Muscle of leg (tissue), 11 donors: ENCODE results near the gene ENPP6. TPM values are rescaled to one million over a fixed set of nuclear protein-coding genes. Genes with fewer than 3 reads are reported as not detected.
A peak's percentile ranks its signal among the peaks of the same experiment; 100 is the strongest.

ENCODE experiments used
- DNase-seq: peaks from one replicate; pipeline ENCODE4 v3.0.0; 2013
- H3K27ac ChIP-seq: one replicate; pipeline ENCODE4 v1.5.1; 2013; ENCODE audit warnings: mild to moderate bottlenecking, low read length, control low read depth
- H3K27me3 ChIP-seq: one replicate; pipeline ENCODE4 v1.6.1; 2013; ENCODE audit warnings: low read length; ENCODE audit not compliant: control insufficient read depth, insufficient read depth
- H3K36me3 ChIP-seq: one replicate; pipeline ENCODE4 v1.6.1; 2013; ENCODE audit warnings: low read length; ENCODE audit not compliant: control insufficient read depth, insufficient read depth
- H3K4me1 ChIP-seq: one replicate; pipeline ENCODE4 v1.6.1; 2013; ENCODE audit warnings: low read length; ENCODE audit not compliant: control insufficient read depth, insufficient read depth
- H3K4me3 ChIP-seq: one replicate; pipeline ENCODE4 v1.5.1; 2013; ENCODE audit warnings: low read length, control low read depth
- H3K9me3 ChIP-seq: replicated peaks from 2 replicates; pipeline ENCODE4 v1.6.1; 2013; ENCODE audit warnings: low read depth, low read length; ENCODE audit not compliant: control insufficient read depth
- WGBS: methylation state at CpG from one replicate; pipeline ENCODE4 v1.1.5; 2013; ENCODE audit warnings: missing lambda C conversion rate; ENCODE audit not compliant: insufficient coverage; 5-methylcytosine and 5-hydroxymethylcytosine counted together
- polyA plus RNA-seq, 8 donors: library from polyadenylated mRNA; unstranded; fragments of 120-200 nt; gene quantifications; one replicate each; pipeline versions ENCODE4 v1.2.1 to v1.2.3, GENCODE V29; 2013; ENCODE audit warnings: inconsistent platforms in 1 of 8, low replicate concordance in 1 of 8; ENCODE audit not compliant: insufficient read length in 8 of 8, insufficient read depth in 1 of 8
- total RNA-seq: library from RNA; stranded (reverse); fragments of 120-200 nt; gene quantifications from one replicate; pipeline ENCODE4 v1.2.4, GENCODE V29; 2013

Gene ENPP6
- total and polyA plus RNA-seq, 9 donors = 8.1 to 30.5 (median 15.9) TPM

DNA sequence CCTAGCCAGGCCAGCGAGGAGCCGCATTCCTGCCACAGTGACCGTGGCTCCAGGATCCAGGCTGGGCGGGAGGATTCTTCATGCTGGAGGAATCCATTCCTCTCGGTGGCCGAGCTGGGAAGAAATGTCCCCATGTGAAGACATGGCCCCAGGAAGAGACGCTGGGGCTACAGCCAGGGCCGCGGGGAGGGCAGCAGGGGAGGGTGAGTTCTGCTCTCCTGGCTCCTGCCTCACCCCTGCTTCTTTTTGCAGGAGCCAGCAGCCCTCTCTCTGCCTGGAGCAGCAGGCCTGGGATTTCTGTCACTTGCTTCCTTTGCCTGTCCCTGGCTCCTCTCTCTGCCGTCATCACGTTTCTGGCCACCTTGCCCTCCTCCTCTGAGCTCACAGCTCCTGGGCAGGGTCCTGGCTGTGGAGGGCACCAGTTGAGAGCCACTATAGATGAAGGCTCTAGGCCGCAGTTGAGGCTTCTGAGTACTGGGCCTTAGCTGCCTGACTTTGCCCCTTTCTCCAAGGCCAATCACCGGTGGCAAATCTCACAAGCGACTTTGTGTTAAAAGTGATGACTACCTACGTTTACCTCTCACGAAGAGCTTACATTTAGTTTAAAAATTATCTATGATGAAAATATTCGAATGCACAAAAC is 48.3 kb downstream of the ENPP6 start:
- 79% methylated on average over 10 of the region's 17 CpGs for WGBS
- Histone ChIP-seq H3K27me3 (no peaks in the 10 kb centered on the region), H3K36me3 (no peaks in the 10 kb centered on the region), H3K9me3 (no peaks in the 10 kb centered on the region), H3K27ac (no peak overlapping the region), H3K4me3 (no peak overlapping the region), H3K4me1 (peaks cover 26% of the 10 kb centered on the region)
- DNase-seq = no peak

DNA sequence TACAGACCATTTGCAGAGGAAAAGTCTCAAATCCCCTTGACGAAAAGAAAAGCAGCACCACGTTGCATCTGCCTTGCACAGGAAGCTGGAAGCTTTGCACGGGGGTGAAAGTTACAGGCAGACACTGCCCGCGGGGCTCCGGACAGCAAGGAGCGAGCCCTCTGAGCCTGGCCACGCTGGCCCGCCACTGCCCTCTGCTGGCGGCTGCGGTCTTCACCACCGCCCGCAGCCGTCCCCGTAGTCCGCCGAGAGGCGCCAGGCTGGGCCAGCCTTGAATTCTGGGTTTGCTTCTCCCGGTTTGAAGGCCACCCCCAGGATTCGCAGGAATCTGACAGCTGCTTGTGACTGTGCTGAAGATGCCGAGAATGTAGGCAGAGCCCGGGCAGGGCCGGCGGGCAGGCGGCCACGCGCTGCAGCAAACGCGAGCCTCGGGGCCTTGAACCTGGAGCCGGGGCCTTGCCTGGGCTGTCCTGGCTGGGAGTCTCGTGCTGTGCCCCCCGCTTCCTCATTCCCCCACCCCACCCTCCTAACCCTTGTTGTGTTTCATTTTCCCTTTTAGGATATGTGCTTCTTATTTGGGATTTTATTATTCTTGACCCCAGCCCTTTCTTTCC is 49.2 kb downstream of the ENPP6 start:
- H3K27ac ChIP-seq = no peak overlapping the region
- no peaks in the 10 kb centered on the region for H3K27me3 ChIP-seq
- DNase-seq = peak; percentile 82
- no peak overlapping the region for H3K4me3 ChIP-seq
- WGBS = 15% methylated on average over 29 of the region's 33 CpGs
- peaks cover 26% of the 10 kb centered on the region for H3K4me1 ChIP-seq
- H3K36me3 ChIP-seq = no peaks in the 10 kb centered on the region
- no peaks in the 10 kb centered on the region for H3K9me3 ChIP-seq

GRCh38 chr4:184167576-184167975 is 50.1 kb downstream of the ENPP6 start:
- Histone ChIP-seq H3K9me3 (no peaks in the 10 kb centered on the region), H3K4me3 (no peak overlapping the region), H3K27ac (no peak overlapping the region), H3K27me3 (no peaks in the 10 kb centered on the region), H3K36me3 (no peaks in the 10 kb centered on the region), H3K4me1 (peaks cover 26% of the 10 kb centered on the region)
- 76% methylated on average over 7 of the region's 9 CpGs for WGBS
- DNase-seq = no peak

- Histone ChIP-seq H3K36me3 (no peaks in the 10 kb centered on the region), H3K9me3 (no peaks in the 10 kb centered on the region), H3K27me3 (no peaks in the 10 kb centered on the region), H3K4me1 (peaks cover 20% of the 10 kb centered on the region), H3K27ac (no peak overlapping the region), H3K4me3 (no peak overlapping the region)
- WGBS = 67% methylated on average over 2 of the region's 6 CpGs
- no peak for DNase-seq
Measured at GRCh38 chr4:184166736-184167135, 50.9 kb downstream of the ENPP6 start.

DNA sequence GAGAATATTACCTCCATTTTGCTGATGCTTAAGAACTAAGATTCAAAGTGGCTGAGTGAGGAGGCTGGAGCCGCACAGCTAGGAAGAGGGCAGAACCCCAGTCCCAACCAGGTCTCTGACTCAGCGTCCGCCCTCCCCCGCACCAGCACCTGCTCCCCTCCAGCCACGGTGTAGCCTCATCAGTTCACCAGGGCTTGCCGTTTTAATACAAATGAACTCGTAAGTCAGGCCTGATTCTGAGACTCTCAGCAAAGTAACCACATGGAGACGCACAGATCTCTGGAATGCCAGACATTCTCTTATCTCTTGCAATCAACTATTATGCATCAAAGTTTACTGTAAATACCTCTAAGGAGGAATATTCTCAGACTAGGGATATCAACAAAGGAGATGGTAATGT is 52.4 kb downstream of the ENPP6 start:
- Histone ChIP-seq H3K27ac (no peak overlapping the region), H3K27me3 (no peaks in the 10 kb centered on the region), H3K9me3 (no peaks in the 10 kb centered on the region), H3K36me3 (no peaks in the 10 kb centered on the region), H3K4me3 (no peak overlapping the region), H3K4me1 (peaks cover 15% of the 10 kb centered on the region)
- 47% methylated on average over 2 of the region's 8 CpGs for WGBS
- no peak for DNase-seq

DNA sequence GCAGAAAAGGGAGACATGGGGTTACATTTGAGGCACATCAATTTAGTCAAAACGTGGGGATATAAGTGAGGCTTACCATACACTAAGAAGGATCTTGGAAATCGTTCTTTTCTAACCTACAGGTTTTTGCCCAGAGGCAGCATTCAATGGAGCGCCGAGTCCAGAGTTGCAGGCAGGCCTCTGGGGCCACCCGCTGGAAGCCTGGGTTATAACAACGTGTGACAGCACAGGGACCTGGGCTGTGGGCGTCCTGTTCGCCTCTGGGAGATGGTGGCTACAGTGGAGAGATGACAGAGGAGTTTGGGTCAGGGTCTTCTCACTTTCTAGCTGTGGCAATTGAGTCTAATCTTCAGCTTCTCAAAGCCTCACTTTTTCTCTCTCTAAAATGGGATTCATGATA is 53.9 kb downstream of the ENPP6 start:
- H3K36me3 ChIP-seq = no peaks in the 10 kb centered on the region
- no peak overlapping the region for H3K4me3 ChIP-seq
- no peak overlapping the region for H3K27ac ChIP-seq
- H3K4me1 ChIP-seq = peaks cover 10% of the 10 kb centered on the region
- peak; percentile 61 for DNase-seq
- H3K9me3 ChIP-seq = no peaks in the 10 kb centered on the region
- 0% methylated on average over 1 of the region's 8 CpGs for WGBS
- no peaks in the 10 kb centered on the region for H3K27me3 ChIP-seq

DNA sequence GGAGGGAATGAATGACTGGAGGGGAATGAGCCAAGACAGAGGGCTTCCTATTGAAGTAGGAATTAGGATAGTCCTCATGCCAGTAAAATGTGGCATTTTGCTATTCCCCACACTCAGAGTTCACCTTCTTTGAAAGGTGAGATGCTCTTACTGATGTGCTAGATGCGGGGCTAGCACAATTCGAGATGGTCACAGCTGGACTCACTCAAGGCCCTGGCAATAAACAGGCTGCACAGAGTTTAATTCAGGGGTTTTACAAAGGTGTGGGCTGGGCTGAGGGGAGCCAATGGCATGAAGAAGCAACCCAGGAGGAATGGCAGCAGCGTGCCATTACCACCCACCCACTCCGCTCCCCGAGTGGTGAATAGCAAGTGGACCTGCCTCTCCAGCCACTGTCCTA is 55.1 kb downstream of the ENPP6 start:
- no peaks in the 10 kb centered on the region for H3K4me1 ChIP-seq
- no peak overlapping the region for H3K4me3 ChIP-seq
- no peaks in the 10 kb centered on the region for H3K36me3 ChIP-seq
- no peak overlapping the region for H3K27ac ChIP-seq
- H3K27me3 ChIP-seq = no peaks in the 10 kb centered on the region
- 76% methylated on average over 2 of the region's 5 CpGs for WGBS
- H3K9me3 ChIP-seq = no peaks in the 10 kb centered on the region
- DNase-seq = no peak

GRCh38 chr4:184157322-184157721 is 60.4 kb downstream of the ENPP6 start:
- H3K36me3 ChIP-seq = no peaks in the 10 kb centered on the region
- no peak overlapping the region for H3K4me3 ChIP-seq
- H3K9me3 ChIP-seq = no peaks in the 10 kb centered on the region
- H3K27me3 ChIP-seq = no peaks in the 10 kb centered on the region
- no peak for DNase-seq
- no peak overlapping the region for H3K27ac ChIP-seq
- 87% methylated on average over 2 of the region's 2 CpGs for WGBS
- peaks cover 9% of the 10 kb centered on the region for H3K4me1 ChIP-seq

DNA sequence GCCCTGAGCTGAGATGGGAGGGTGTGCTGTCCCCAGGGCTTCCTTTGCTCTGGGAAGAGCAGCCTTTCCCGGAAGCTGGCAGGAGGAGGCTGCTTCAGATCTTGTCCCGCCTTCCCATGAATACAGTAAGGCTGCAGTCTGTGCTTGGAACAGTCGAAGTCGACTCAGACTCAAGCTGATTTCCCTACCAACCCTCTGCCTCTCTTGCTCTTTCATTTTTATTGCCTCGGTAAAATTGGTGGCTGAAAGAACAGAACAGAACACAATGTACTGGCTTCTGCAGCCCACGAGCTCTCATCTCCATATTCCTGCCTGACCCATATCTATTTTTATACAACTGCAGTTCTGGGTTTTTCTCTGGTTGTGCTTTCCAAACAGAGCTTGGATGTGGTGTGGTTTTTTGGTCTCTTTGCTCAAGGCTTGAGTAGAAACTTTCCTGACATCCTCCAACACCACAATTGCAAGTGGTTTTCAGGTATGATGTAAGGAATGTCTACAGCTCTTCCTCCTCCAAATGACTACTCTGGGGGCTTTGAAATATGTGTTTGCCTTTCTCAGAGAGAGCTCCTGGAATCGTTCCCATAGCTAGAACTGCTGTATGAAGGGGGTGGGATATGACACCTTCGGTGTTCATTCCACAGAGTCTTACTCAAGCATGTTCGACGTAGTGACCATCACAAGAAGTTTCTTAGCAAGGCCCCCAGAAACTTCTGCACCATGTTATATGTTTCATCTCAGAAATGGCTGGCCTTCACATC is 61.3 kb downstream of the ENPP6 start:
- no peak for DNase-seq
- H3K27ac ChIP-seq = no peak overlapping the region
- H3K4me3 ChIP-seq = no peak overlapping the region
- WGBS = 56% methylated on average over 7 of the region's 10 CpGs
- H3K36me3 ChIP-seq = no peaks in the 10 kb centered on the region
- H3K4me1 ChIP-seq = peaks cover 9% of the 10 kb centered on the region
- H3K9me3 ChIP-seq = no peaks in the 10 kb centered on the region
- H3K27me3 ChIP-seq = no peaks in the 10 kb centered on the region

GRCh38 chr4:184154199-184154598 is 63.5 kb downstream of the ENPP6 start:
- Histone ChIP-seq H3K36me3 (no peaks in the 10 kb centered on the region), H3K4me1 (peaks cover 9% of the 10 kb centered on the region), H3K27ac (peak overlapping the region; percentile 52), H3K4me3 (no peak overlapping the region), H3K27me3 (no peaks in the 10 kb centered on the region), H3K9me3 (no peaks in the 10 kb centered on the region)
- 20% methylated on average over 1 of the region's 7 CpGs for WGBS
- peak; percentile 35 for DNase-seq
